GM18519 (cell line): ENCODE measurements around the gene ARCN1.
"Not testable (repeated sequence)": the region's sequence is repeated elsewhere in the genome, so short reads cannot be mapped to it uniquely, and the experiment has no call there.

Experiments
- ATAC-seq: cut with Tn5 transposase; IDR thresholded peaks from one replicate; pipeline ENCODE4 v1.9.1; 2021; ENCODE audit warnings: mild to moderate bottlenecking, moderate library complexity; ENCODE audit not compliant: unreplicated experiment, low FRiP score

ARCN1 gene

DNA sequence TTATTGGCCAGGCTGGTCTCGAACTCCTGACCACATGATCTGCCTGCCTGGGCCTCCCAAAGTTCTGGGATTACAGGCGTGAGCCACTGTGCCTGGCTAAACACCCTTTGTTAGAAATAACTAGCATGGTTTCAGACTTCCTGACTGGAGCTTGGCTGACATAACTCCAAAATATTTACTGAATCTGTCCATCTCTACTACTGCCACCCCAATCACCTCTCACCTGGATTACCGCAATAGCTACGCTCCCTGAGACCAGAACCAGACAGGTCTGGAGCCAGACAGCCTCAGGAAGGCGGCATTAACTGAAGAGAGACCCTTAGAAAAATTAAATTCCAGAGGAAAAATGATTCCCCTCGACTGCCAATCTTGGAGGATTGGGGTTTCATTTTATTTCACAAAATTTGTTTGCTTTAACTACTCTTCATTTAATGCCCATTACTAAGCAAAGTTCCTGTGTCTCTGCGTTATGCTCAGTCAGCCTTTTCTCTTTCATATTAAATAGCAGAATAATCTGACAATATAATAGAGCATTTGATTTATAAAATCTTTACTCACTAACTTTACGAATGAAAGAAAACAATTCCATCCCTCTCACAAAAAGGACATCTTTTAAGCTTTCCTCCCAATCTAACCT lies 28.1 kb upstream of the ARCN1 start:
- no peak for ATAC-seq

GRCh38 chr11:118544647-118545010 lies 27.6 kb upstream of the ARCN1 start:
- no peak for ATAC-seq

DNA sequence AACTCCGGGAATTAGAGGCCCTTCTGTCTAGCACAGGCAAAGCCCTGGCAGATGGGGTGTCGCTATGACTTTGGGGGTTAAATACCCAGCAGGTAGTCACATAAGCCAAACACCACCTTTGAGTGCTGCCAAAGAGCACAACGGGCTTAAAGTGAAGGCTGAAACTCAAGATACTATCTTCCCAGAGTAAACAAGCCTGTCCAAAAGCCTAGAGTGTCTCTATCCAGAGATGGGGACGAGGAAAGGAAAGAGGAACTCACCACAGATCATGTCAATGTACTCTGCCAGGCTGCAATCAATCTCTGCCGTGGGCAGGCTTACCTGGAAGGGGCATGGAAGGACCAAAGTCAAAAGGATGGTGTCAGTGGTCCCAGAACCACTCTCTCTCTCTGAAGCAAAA lies 26.7 kb upstream of the ARCN1 start:
- ATAC-seq = no peak

- no peak for ATAC-seq
These were observed 25.1 kb upstream of the ARCN1 start for GRCh38 chr11:118547132-118547531.

DNA sequence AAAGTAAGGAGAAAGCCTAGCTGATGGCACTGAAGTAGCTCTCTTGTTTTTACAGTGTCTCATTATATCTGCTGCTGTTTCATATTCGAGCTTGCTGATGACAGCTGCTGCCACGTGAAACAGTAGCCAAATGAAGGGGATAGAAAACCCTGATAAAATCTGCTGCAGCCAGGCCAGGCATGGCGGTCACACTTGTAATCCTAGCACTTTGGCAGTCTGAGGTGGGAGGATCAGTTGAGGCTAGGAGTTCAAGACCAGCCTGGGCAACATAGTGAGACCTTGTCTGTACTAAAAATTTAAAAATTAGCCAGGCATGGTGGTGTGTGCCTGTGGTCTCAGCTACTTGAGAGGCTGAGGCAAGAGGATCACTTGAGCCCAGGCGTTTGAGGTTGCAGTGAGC lies 19.9 kb upstream of the ARCN1 start:
- no peak for ATAC-seq

- ATAC-seq = no peak
These were observed 11.4 kb upstream of the ARCN1 start for GRCh38 chr11:118560806-118561205.

DNA sequence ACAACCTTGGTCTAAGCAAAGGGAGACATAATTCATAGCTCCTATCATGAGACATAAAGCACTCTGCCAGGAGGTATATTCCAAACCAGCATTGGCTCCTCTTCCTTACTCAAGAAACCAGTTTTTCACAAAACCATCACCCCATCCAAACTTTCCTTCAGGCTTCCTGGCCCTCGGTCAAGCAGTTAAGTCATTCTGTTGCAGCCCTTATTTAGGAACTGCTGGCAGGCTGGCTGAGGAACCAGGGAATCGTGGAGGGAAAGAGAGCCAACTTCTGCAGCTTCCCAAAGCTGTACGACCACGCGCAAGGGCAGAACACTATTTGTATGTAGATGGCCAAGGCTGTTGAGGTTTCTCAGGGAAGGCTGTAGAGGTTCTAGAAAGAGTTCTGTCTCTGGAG lies 7.2 kb upstream of the ARCN1 start:
- no peak for ATAC-seq

DNA sequence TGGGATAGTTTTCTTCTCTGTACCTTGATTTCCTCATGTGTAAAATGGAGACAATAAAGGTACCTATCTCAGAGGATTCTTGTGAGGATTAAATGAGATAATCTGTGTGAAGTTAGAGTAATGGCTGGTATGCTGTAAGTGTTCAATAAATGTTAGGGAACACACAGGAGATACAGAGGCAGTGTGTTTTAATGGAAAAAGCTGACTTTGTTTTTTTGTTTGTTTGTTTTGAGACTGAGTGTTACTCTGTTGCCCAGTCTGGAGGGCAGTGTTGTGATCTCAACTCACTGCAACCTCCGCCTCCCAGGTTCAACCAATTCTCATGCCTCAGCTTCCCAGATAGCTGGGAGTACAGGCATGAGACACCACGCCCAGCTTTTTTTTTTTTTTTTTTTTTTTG lies 2.5 kb upstream of the ARCN1 start:
- no peak for ATAC-seq

DNA sequence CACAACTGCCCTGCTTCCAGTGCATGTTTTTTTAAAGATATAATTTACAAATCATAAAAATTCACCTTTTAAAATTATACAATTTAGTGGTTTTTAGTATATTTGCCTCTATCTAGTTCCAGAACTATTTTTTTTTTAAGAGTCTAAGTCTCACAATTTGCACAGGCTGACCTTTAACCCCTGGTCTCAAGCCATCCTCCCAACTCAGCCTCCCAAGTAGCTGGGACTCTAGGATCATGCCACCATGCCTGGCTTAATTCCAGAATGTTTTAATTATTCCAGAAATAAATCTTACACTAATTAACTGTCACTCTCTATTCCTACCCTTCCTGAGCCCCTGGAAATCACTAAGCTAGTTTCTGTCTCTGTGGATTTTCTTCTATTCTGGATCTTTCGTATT lies 1.4 kb upstream of the ARCN1 start:
- ATAC-seq = no peak

DNA sequence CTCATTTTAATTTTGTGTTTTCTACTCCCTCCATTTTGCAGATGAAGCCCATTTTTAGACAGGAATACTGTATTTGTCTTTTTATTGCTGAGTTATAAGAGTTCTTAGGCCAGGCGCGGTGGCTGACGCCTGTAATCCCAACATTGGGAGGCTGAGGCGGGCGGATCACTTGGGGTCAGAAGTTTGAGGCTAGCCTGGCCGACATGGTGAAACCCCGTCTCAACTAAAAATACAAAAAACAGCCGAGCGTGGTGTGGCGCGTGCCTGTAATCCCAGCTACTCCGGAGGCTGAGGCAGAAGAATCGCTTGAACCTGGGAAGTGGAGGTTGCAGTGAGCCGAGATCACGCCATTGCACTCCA lies 528 bp upstream of the ARCN1 start:
- ATAC-seq = not testable (repeated sequence)

GRCh38 chr11:118572981-118573550 lies 857 bp downstream of the ARCN1 start:
- ATAC-seq = no peak

- ATAC-seq = no peak
These were observed 2.4 kb downstream of the ARCN1 start for GRCh38 chr11:118574636-118575035.

DNA sequence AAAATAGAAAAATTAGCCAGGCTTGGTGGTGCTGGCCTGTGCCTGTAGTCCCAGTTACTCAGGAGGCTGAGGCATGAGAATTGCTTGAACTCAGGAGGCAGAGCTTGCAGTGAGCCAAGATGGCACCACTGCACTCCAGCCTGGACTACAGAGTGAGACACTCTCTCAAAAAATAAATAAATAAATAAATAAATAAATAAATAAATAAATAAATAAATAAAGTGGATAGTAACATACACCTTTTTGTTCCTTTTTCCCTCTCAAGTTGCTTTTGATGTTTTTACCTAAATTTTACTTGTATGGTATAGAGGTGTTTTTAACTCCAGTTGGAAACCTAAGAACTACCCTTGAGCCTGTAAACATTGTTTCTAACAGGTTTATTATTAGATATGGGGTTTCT lies 5.8 kb downstream of the ARCN1 start:
- ATAC-seq = not testable (repeated sequence)

DNA sequence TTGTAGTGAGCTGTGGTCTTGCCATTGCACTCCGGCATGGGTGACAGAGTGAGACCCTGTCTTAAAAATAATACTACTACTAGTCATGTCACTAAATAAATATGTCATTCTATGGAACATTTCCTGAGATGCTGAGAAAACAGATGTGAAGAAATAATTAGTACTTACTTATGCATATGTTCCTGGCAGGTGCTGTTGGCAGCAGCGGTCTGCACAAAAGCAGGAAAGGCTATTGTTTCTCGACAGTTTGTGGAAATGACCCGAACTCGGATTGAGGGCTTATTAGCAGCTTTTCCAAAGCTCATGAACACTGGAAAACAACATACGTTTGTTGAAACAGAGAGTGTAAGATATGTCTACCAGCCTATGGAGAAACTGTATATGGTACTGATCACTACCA lies 8.8 kb downstream of the ARCN1 start:
- no peak for ATAC-seq

- ATAC-seq = no peak
These were observed 15.7 kb downstream of the ARCN1 start for GRCh38 chr11:118587952-118588351.

DNA sequence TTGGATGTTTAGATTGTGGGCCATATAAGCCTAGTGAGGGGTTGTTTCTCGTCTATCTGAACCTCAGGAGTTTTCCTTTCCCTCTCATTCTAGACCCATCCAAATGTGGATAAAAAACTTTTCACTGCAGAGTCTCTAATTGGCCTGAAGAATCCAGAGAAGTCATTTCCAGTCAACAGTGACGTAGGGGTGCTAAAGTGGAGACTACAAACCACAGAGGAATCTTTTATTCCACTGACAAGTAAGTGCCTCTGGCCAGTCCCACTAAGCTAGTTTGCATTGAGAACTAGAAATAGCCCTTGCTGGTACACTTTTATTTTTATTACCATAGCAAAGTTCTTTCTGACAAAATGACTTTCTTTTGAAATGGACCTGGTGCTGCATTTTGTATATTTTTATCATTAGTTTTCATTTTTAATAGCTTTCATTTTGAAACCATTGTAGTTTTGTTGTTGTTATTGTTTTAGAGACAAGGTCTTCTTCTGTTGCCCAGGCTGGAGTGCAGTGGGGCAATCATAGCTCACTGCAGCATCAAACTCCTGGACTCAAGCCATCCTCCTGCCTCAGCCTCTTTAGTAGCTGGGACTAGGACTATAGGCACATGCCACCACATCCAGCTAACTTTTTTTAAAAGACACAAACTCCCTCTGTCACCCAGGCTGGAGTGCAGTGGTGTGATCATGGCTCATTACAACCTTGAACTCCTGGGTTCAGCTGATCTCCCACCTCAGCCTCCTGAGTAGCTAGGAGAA lies 20.6 kb downstream of the ARCN1 start:
- no peak for ATAC-seq

- not testable (repeated sequence) for ATAC-seq
These were observed 22.8 kb downstream of the ARCN1 start for GRCh38 chr11:118594984-118595383.

- no peak for ATAC-seq
These were observed 24.3 kb downstream of the ARCN1 start for GRCh38 chr11:118596224-118597146.

- ATAC-seq = no peak
These were observed 25.3 kb downstream of the ARCN1 start for GRCh38 chr11:118597556-118597955.

GRCh38 chr11:118602331-118602730 lies 30.1 kb downstream of the ARCN1 start:
- ATAC-seq = no peak

DNA sequence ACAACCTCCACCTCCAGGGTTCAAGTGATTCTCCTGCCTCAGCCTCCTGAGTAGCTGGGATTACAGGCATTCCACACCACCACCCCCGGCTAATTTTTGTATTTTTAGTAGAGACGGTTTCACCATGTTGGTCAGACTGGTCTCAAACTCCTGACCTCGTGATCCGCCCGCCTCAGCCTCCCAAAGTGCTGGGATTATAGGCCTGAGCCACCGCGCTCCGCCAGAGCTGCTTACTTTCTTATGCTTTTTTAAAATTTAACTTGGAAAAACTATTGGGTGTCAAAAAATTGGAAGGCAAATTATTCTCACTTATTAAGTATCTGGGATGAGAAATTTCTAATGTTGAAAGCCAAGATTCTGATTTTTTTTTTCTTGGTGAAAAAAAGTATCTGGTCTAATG lies 31.5 kb downstream of the ARCN1 start:
- ATAC-seq = not testable (repeated sequence)
